ENCODE data around the gene PLS1.

The PLS1 gene

DNA sequence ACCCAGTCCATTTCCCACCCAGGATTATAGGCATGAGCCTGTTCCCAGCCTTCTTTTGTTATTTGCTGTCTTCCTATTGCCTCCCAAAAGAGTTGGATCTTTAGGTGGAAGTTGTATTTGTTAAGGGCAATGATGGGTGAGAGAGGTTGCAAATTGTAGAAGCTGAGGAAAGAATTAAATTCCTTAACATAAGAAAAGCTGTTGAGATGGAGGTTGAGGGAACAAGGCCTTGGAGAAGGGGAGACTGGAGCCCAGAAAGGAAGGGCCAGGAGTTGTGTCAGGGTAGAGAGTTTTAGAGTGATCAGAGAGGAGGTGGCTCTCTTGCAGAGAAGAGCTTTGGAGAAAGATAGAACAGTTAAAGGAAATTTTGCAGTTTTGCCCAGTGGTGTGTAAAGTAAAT, 46.8 kb downstream of the PLS1 start:
- DNase-seq, result no peak

DNA sequence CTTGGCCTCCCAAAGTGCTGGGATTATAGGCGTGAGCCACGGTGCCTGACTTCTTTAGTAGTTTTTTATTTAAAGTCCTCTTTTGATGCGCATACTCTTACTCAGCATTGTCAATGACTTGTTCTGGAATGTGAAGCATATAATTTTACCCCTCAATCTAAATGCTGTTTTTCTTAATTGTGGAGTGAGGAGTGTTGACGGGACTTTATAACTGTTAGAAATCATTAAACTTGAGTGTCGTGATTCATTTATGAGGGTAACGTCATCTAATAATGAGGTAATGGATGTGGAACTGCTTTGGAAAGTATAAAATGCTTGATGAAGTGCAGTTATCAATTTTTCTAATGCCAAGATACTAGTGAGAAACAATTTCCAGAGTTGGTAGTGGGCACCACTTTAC, 48.3 kb downstream of the PLS1 start:
- DNase-seq, result no peak

DNA sequence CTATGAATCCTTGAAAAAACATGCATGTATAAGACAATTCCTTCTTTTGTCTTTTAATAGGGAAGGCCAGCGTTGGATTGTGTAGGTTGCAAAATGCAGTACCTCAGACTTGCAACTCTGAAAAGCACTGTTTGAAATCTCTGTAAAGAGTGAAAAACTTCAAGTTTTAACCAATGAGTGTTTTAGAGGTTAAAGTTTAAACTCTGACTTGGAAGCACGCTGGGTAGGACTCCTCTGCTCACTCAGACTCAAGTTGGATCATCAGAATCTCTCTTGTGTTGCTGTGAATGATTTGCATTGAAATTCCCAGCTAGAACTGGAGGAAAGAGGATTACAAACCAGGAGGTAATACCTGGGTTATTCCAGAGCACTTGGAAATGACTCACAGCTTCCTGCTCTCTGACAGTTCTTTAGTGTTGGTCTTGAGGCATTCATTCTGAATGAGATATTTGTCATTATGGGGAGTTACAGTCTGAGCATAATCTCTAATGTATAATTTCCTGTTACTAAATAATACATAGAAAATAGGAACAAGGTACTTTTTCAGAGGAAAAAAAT, 49.1 kb downstream of the PLS1 start:
- no peak for DNase-seq

DNA sequence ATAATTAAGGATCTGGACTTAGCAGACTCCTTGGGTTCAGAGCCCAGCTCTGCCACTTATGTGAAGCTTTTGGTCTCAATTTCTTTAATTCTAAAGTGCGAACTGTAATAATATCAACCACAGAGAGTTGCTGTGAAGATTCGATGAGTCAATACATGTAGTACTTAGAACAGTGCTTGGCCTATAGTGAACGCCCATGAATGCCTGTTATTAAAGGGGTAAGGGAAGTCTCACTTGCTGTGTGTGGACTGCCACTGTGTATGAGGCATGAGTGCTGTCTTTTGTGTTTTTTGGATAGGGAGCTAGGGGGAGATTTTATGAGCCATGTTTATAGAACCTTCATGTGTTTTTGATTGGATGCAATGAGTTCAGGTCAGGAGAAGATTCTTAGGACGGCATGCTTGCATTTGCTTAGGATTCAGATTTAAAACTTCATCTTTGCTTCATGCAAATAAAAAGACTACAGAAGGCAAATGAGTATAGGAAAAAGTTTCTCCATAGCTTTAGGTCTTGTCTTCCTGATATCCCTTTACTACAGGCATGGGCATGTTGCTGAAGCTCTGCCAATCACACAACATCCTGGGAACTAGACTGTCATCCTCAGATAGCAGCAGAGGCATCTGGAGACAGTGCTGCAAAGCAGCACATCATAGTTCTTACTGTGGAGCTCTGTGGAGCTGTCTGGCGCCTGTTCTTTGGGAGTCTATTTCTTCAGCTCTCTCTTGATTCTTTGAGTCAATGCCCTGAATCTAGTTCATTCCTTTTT, 50.0 kb downstream of the PLS1 start:
- no peak for DNase-seq

DNA sequence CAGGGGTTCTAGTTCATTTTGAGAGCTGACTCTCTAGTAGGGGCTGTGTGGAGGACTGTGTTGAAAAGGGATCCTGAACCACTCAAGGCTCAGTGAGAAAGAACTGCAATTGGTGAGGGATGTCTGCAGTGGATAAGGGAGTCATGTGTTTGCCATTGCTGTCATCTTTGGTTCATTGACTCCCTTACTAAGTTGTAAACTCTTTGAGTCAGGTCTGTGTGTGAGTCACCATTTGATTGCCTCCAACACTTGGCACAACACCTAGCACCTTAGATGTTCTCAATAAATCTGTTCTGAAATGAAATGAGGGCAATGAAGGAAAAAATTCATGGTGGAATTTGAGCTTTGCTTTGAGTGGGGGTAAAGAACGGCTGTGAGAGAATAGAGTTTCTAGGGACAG, 51.7 kb downstream of the PLS1 start:
- no peak for DNase-seq

DNA sequence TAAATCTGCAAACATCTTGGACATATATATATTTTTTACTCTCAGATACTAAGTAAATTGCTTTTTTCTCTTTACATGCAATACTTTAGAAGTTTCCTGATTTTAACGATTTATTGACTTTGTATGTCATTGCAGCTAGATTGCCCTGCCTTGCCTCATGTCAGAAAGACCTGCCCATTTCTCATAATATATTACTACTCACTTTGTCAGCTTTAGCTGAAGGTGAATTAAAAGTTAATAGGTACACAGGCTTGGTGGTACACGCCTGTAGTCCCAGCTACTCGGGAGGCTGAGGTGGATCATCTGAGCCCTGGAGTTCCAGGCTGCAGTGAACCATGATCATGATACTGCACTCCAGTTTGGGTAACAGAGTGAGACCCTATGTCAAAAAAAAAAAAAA, 52.8 kb downstream of the PLS1 start:
- DNase-seq, result no peak

DNA sequence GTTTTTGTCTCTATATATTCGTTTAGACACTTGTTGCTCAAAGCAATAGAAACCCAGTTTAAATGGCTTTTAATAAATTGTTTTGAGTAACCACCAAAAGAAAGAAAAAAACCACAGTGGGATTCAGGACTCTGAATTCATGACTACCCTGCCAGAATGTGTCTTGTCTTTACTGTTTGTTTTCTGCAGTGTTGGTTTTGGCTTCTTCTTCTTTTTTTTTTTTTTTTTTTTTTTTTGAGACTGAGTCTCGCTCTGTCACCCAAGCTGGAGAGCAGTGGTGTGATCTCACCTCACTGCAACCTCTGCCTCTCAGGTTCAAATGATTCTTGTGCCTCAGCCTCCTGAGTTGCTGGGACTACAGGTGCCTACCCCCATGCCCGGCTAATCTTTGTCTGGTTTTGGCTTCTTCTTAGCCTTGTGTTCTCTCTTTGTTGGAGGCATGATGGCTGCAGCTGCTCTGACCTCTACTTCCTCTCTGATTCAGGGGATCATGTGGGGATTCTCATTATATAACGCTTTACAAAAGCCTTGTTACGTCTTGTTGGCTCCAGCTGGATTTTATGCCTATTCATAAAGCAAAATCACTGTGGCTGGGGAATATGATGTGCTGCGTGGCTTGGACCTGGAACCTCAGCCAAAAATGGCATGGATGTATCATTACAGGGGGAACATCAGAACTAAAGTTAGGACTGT, 54.0 kb downstream of the PLS1 start:
- DNase-seq, result no peak

DNA sequence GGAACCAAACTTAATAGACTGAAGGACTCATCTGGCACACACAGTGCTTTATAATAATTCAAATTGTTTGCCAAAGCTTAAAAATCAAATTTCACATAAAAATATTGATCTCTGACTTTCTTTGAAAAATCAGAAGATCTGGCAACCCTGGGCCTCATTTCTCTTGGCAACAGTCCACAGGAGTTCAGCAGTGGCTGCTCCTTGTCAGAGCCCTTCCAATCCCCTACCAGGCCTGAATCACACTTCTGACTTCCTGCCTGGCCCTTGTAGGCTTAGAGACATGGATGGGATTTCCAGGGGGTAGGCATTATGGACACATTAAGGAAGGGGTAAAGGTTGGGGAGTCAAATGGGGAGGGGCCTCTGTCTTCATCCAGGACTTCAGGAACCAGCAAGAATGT, 55.5 kb downstream of the PLS1 start:
- DNase-seq, result no peak

DNA sequence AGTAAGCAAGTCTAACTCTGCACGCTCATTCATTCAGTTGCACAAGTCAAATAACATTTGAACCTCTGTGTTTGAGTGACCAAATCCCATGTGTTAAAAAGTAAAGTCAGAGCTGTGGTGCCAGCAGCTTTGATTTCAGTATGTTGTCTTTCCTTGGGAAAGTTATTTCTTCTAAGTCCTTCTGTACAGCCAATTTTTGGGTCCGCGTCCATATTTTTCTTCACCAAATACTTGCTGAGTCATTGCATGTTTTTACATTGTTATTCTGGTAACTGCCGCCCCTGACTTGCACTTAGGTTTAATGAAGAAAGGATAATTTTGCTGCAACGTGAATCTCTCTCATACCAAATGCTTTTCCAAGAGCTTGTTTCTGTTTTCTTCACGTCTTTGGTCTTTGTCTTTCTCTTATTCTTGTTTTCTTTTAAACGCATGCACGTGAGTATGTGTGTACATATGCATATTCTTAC, 56.7 kb downstream of the PLS1 start:
- no peak for DNase-seq

DNA sequence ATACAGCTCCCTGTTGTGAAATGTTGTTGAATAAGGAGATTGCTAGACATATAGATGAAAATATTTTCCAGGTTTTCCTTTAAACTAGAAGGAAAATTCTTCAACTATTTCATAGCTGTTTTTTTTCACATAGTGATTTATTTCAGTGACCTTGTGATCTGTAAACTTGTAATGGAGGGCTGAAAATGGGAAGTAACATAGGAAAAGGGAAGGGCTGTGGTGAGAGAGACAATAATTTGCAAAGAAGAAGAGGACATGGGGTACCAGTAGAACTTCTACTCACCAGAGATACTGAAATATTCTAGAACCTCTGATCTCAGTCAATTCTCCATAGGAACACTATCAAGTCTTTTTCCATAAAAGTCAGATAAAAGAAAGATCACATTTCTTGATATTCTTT, 60.4 kb downstream of the PLS1 start:
- no peak for DNase-seq

DNA sequence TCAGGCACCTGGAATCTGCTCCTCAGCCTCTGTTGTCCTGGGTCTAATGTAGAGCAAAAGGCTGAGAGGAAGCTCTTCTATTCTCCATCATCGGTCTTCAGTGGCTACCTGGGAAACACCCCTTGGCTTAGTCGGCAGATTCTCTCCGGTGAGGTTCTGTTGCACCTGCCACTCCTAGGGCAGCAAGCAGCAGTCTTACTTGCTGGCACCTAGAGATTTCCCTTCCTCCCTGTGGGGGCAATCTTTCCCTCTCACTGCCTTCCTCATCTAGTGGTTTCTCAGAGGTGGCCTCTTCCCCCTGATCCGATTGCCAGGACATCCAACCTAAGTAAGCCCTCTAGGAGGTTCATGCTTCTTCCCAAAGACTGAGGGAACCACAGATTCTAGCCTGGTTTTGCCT, 60.8 kb downstream of the PLS1 start:
- DNase-seq, result no peak

DNA sequence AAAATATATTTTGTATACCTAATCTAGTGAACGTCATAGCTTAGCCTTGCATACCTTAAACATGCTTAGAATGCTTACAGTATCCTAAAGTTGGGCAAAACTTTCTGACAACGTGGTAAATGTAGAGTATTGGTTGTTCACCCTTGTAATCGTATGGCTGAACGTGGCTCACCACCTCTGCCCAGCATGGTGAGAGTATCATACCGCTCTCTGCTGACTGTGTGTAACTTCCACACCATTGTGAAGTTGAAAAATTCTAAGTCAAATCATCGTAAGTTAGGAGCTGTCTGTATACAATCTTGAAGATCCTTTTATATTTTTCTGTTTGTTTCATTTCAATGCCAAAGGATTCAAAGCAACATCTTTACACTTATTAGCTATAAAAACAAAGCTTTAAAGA, 64.2 kb downstream of the PLS1 start:
- no peak for DNase-seq

DNA sequence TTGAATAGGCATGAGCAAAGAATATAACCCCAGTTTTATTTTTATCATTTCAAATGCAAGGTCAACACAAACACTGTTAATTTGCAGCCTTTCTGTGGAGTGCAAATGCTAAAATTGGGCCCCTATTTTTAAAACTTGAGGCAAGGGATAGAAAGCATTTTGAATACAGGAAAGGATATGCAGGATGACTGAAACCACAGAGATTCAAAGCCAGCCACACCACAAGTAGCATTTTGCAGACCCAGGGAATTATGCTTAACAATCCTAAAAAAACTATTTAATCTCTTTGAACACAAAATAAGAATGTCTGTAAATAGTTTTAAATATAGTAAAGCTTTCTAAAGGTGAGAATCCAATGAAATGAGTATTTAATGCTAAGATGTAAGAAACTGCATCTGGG, 64.7 kb downstream of the PLS1 start:
- no peak for DNase-seq

DNA sequence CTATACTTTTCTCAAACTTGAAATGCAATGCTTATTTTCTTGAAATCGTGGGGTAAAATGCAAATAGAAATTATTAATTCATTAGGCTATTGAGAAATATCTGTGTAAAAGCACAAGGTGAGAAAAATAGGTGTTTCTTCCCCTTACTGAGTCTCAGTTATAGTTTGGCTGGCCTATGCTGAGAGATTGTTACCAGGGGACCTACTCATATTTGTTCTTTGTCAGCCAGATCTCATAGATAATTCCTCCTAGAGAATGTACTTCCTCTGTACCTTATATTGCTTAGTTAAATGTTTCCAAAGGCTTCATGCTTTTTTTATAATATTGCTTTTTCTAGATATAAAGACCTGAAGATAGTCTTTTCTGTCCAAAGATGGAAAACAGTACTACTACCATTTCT, 67.7 kb downstream of the PLS1 start:
- DNase-seq, result no peak

DNA sequence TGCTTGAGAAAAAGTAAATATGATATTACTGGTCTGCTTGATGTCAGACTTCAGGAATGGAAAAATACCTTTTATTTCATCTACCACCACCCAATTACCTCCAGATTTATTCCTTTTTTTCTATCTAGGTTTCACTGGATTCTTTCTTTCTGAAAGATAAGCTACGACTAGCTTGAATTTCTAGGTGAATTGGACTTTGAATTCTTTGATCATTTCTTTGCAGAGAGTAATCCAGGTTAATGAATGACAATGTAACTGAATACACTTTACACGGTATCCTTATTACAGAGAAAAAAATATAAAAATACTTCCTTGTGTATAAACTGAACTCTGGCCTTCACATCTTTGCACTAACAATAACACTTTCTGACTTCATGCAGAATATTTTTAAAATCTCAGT, 68.1 kb downstream of the PLS1 start:
- no peak for DNase-seq

DNA sequence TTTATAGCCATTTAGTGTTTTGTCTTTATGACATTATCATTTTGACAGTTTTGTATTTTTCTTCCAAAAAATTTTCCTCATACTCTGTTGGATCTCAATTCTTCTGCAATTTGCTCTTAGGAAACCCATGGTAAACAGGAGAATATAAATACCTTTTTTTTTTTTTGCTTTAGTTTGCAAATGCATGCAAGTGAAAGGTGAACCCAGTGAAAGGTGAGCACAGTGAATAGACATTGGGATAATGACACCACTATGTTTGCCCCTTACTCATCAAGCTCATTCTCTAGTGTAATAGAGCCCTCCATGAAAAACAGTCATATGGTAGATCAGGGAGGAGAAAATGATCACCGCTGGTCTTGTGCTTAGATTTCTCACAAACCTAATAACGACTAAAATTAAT, 68.6 kb downstream of the PLS1 start:
- DNase-seq, result no peak

DNA sequence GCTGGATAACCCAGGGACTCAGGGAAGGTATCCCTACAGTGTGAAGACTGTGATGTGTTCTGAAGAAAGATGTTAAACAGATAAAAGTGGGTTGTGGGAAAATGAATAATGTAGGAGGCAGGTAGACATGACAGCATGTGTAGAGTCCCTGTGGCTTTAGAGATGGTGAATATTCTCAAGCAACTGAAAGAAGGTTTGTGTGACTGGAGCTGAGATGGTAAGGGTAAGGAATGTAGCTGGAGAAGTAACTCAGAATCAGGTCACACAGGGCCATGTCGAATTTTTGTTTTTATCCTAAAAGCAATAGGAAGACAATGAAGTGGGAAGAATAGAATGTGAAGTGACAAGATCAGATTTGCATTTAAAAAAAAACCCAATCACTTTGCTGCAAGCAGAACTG, 73.9 kb downstream of the PLS1 start:
- DNase-seq, result no peak

DNA sequence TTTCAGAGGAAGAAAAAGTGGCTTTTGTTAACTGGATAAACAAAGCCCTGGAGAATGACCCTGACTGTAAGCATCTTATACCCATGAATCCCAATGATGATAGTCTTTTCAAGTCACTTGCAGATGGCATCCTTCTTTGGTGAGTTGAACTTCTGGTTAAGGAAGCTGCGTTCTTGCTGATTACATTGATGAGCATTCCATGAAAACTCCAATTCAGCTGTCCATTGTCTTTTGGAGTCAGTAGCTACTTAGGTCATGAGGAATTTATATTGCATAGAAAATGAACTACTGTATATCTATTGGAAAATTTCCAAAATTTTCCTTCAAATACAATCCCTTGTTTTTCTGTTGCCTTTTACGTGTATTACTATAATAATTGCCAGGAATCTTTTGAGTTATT, 80.0 kb downstream of the PLS1 start:
- DNase-seq, result no peak

DNA sequence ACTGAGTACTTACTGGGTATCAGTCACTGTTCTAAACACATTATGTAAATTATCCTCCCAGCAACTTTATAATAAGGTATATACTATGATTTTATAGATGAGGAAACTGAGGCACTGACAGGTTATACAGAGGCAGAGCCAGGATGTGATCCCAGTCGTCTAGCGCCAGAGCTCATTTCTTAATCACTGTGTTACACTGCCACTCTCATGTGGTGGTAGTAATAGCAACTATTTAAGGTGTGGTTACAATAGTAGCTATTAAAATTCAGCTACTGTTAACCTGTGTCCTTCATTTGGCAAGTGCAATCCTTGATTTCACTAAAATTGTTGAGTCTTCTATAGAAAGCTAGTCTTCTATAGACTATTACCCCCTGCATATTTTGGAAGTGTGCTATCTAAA, 84.5 kb downstream of the PLS1 start:
- DNase-seq, result no peak

DNA sequence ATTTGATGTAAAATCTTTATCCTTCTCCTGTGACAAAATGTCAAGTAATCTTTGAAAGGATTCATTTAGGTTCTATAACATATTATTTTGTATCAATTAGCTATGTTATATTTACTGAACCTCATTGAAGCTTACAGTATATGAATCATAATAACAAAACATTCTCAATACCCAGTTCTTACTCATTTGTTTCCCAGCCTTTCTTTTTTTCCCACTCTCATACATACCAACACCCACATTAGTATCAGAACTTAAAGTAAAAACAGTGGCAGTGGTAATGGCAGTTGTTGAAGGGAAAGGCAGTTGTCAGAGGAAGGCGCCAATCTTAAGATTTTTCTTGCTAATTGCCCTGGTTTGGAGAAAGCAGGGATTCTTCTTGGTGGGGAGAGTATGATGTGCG, 94.4 kb downstream of the PLS1 start:
- no peak for DNase-seq

DNA sequence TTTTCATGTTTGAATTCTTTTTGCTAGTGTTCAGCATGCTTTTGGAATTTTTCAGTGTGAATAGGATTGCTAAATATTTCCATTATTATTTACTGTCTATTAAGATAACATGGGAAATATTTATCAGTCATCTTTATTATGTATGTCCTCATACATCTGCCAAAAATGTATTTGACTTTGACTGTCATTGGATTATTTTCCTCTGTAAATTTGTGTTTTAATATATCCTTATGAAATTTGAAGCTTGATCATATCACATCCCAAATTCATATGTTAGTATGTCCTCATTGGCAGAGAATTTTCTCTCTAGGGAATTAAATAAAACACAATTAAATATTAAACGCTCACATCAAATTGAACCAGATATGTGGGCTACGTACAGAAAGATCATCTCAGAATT, 95.3 kb downstream of the PLS1 start:
- DNase-seq, result no peak

DNA sequence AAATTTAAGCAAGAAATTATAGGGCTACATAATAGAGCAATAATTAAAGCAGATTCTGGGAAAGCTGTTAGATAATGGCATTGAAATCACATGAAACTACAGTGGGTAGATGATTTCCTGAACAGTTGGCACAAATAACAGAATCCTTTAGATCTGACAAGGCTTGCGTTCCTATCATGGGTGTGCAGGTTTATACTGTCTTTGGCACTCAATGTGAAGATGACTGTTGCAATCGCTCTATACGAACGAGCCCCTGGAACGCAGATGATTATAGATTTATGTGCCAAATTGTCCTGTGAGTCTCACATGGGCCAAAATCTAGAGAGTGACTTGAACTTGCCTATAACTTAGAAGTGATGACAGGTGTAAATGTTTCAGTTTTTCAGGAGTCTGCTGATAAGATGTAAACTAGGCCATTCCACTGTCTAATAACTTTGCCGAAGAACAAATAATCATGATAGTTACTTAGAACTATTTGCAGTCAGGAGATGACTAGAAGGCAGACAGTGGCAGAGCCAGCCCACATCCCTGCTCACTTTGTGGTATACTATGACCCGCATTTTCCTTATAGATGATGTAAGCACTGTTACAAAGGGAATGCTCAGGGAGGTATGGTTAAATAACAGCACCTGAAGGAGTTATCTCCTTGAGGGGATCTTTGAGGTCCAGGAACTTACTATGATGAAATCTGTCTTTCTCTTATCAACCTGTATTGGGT, 97.1 kb downstream of the PLS1 start:
- no peak for DNase-seq

DNA sequence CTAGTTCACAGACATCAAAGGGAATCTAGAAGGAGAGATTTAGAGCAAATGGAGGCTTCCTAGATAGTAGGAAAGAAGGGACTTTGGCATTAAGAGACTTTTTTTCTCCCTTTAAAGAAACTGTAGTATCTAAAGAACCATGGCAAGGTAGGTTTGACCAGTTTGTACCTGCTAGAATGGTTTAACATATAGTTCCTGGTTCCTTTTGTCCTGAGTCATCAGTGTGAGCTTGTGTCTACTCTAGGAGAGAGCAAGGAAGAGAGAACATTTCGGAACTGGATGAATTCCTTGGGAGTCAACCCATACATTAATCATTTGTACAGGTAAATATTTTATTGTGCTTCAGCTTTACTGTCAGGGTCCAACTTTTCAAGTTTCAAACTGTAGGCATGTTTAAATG, 98.0 kb downstream of the PLS1 start:
- DNase-seq, result no peak

DNA sequence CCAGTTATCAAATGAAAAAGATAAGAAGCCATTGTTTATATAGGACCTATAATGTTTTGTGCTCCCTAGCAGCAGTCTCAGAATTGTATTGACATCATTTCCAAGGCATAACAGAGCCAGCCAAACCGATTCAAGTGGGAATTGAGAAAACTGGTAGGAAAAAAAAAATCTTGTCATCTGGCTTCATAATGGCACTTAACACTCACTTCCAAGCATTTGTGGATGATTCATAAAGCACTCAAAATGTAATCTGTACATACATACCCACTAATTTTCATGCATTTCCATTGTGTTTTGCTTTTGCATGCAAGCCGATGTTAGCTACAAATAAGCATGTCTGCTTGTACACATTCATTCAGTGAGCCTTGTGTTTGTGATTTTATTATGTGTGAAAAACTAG, 109.0 kb downstream of the PLS1 start:
- no peak for DNase-seq
